Loucy (cell line): Measurements from ENCODE around the gene SLC23A3.

Source experiments
- H2AFZ ChIP-seq: fragments of 200-600 bp; sonication (generic); 2 replicates; pipeline ENCODE4 v1.6.0; 2016; ENCODE audit warnings: antibody characterized with exemption, mild to moderate bottlenecking, low read length, moderate library complexity
- H3F3A ChIP-seq: fragments of 200-600 bp; 2 replicates; pipeline ENCODE4 v1.6.0; 2016; ENCODE audit warnings: antibody characterized with exemption, low read depth, mild to moderate bottlenecking
- H3K27me3 ChIP-seq: fragments of 200-600 bp; sonication (generic); 2 replicates; pipeline ENCODE4 v1.6.1; 2014; ENCODE audit warnings: low read length, mild to moderate bottlenecking; ENCODE audit not compliant: insufficient read depth, poor library complexity, severe bottlenecking
- H3K36me3 ChIP-seq: fragments of 200-600 bp; sonication (generic); 2 replicates; pipeline ENCODE4 v1.6.1; 2016; ENCODE audit warnings: low read length; ENCODE audit not compliant: insufficient read depth
- H3K4me1 ChIP-seq: fragments of 200-600 bp; sonication (generic); 2 replicates; pipeline ENCODE4 v1.5.1; 2014; ENCODE audit warnings: low read length, mild to moderate bottlenecking; ENCODE audit not compliant: insufficient read depth, poor library complexity, severe bottlenecking
- H3K4me2 ChIP-seq: fragments of 200-600 bp; sonication (generic); 2 replicates; pipeline ENCODE4 v1.6.0; 2014; ENCODE audit warnings: antibody characterized with exemption, low read length, low read depth, mild to moderate bottlenecking; ENCODE audit not compliant: poor library complexity, severe bottlenecking
- H3K4me3 ChIP-seq: fragments of 200-600 bp; sonication (generic); 2 replicates; pipeline ENCODE4 v1.5.1; 2014; ENCODE audit warnings: low read length, mild to moderate bottlenecking, mixed read lengths; ENCODE audit not compliant: poor library complexity, severe bottlenecking
- H3K79me2 ChIP-seq: fragments of 200-600 bp; sonication (generic); 2 replicates; pipeline ENCODE4 v1.6.1; 2014; ENCODE audit warnings: low read length; ENCODE audit not compliant: insufficient read depth
- H3K9ac ChIP-seq: fragments of 200-600 bp; sonication (generic); 2 replicates; pipeline ENCODE4 v1.6.0; 2014; ENCODE audit warnings: mild to moderate bottlenecking, low read depth, low read length, moderate library complexity; ENCODE audit not compliant: poor library complexity, severe bottlenecking
- H3K9me2 ChIP-seq: fragments of 200-600 bp; sonication (generic); replicated peaks from 2 replicates; pipeline ENCODE4 v1.6.1; 2016; ENCODE audit warnings: low read depth, low read length, mixed read lengths
- H3K9me3 ChIP-seq: fragments of 200-600 bp; sonication (generic); 2 replicates; pipeline ENCODE4 v1.6.1; 2014; ENCODE audit warnings: mild to moderate bottlenecking, antibody characterized with exemption, low read length, low read depth; ENCODE audit not compliant: insufficient read depth
- H4K20me1 ChIP-seq: fragments of 200-600 bp; sonication (generic); 2 replicates; pipeline ENCODE4 v1.6.0; 2014; ENCODE audit warnings: antibody characterized with exemption, low read length, mild to moderate bottlenecking; ENCODE audit not compliant: insufficient read depth, poor library complexity, severe bottlenecking
- EZH2phosphoT487 ChIP-seq: fragments of 200-600 bp; IDR thresholded peaks from 2 replicates; pipeline ENCODE4 v1.6.1; 2018; ENCODE audit warnings: antibody characterized with exemption, mild to moderate bottlenecking, moderate library complexity, borderline replicate concordance
- TF ChIP-seq, protein P1 (sequence below): fragments of 200-600 bp; sonication (generic); conservative IDR thresholded peaks from 2 replicates; pipeline ENCODE4 v1.5.1; 2014; ENCODE audit warnings: mild to moderate bottlenecking, antibody characterized with exemption, low read length

Gene SLC23A3

DNA sequence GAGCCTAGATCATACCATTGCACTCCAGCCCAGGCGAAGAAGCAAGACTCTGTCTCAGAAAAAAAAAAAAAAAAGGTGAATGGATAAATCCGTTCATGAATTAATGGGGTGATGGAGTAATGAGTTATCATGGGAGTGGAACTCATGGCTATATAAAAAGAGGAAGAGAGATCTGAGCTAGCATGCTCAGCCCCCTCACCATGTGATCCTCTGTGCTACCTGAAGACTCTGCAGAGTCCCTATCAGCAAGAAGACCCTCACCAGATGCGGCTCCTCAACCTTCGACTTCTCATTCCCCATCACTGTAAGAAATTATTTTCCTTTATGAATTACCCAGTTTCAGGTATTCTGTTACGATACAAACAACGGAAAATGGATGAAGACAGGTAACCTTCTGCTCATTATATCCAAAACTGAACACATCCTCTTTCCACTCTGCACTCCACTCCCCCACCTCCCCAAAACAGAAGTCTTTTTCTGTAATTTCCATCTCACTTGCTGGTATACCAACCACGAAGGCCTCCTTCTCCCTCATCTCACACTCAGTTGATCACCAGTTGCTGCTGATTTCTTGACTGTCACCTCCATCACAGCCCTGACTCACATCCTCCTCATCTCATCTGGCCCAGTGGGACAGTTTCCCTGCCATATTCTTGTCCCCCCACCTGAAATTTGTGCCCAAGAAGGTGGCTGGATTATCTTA is 17.1 kb upstream of the SLC23A3 start:
- Histone ChIP-seq H3K9me3 (no peaks in the 10 kb centered on the region), H3K9me2 (no peaks in the 10 kb centered on the region), H3K9ac (no peak overlapping the region), H3K79me2 (peaks cover 2% of the 10 kb centered on the region; the same call in 1 of the 2 replicates), H3K36me3 (peaks cover 22% of the 10 kb centered on the region; the same call in 1 of the 2 replicates), H3K4me1 (peaks cover 7% of the 10 kb centered on the region), H3K27me3 (no peaks in the 10 kb centered on the region), H3F3A (no peaks in the 10 kb centered on the region), H2AFZ (no peak overlapping the region), H3K4me3 (no peak overlapping the region), H4K20me1 (no peaks in the 10 kb centered on the region), H3K4me2 (no peak overlapping the region)
- no peak for TF ChIP-seq EZH2phosphoT487
- TF ChIP-seq, protein P1, sequence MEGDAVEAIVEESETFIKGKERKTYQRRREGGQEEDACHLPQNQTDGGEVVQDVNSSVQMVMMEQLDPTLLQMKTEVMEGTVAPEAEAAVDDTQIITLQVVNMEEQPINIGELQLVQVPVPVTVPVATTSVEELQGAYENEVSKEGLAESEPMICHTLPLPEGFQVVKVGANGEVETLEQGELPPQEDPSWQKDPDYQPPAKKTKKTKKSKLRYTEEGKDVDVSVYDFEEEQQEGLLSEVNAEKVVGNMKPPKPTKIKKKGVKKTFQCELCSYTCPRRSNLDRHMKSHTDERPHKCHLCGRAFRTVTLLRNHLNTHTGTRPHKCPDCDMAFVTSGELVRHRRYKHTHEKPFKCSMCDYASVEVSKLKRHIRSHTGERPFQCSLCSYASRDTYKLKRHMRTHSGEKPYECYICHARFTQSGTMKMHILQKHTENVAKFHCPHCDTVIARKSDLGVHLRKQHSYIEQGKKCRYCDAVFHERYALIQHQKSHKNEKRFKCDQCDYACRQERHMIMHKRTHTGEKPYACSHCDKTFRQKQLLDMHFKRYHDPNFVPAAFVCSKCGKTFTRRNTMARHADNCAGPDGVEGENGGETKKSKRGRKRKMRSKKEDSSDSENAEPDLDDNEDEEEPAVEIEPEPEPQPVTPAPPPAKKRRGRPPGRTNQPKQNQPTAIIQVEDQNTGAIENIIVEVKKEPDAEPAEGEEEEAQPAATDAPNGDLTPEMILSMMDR = no peak

DNA sequence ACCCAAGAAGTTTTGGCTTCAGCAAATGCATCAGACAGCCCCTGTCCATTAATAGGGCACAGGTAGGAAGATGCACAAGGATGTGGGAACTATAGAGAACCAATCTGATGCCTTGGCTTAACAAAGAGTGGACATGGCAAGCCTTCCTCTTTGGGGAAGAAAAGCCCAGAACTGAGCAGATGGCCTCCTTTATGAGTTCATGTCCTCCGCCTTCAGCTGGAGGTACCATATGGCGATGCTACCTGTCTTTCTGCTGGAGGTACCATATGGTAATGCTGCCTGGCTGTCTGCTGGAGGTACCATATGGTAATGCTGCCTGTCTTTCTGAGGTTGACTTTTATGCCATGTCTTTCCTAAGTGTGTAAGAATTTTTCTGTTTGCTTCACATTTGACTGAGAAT is 14.3 kb upstream of the SLC23A3 start:
- H3K27me3 ChIP-seq = no peaks in the 10 kb centered on the region
- no peaks in the 10 kb centered on the region for H3K9me2 ChIP-seq
- H3F3A ChIP-seq = no peaks in the 10 kb centered on the region
- H3K9me3 ChIP-seq = no peaks in the 10 kb centered on the region
- no peak overlapping the region for H2AFZ ChIP-seq
- peaks cover 29% of the 10 kb centered on the region for H3K79me2 ChIP-seq
- H3K9ac ChIP-seq = no peak overlapping the region
- no peak overlapping the region for H3K4me3 ChIP-seq
- H3K36me3 ChIP-seq = peaks cover 41% of the 10 kb centered on the region; the same call in 1 of the 2 replicates
- peaks cover 11% of the 10 kb centered on the region for H4K20me1 ChIP-seq
- peaks cover 23% of the 10 kb centered on the region for H3K4me1 ChIP-seq
- TF ChIP-seq EZH2phosphoT487 = no peak
- TF ChIP-seq, protein P1 = no peak
- H3K4me2 ChIP-seq = no peak overlapping the region

DNA sequence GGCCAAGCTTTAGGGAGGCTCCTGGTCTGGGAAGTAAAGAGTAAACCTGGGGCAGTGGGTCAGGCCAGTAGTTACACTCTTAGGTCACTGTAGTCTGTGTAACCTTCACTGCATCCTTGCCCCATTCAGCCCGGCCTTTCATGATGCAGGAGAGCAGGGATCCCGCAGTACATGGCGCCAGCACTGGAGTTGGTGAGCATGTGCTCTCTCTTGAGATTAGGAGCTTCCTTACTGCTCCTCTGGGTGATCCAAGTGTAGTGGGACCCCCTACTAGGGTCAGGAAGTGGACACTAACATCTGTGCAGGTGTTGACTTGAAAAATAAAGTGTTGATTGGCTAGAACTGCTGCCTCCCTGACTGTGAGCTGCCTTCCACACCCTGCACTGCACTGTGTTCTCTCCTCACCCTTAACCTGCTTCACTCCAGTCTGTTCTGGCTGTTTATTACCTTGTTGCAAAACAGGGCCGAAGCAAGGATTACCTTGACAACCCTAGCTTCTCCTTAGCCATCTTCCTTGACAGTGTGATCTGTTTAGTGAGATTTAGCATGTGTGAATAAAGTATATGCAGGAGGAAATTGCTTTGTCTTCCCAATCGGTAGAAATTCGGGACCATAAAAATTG is 13.4 kb upstream of the SLC23A3 start:
- H3K4me2 ChIP-seq = peak overlapping the region; percentile 21
- H3K9ac ChIP-seq = no peak overlapping the region
- TF ChIP-seq, protein P1 = no peak
- no peak for TF ChIP-seq EZH2phosphoT487
- H3K36me3 ChIP-seq = peaks cover 41% of the 10 kb centered on the region; the same call in 1 of the 2 replicates
- peaks cover 29% of the 10 kb centered on the region for H3K4me1 ChIP-seq
- peaks cover 20% of the 10 kb centered on the region for H4K20me1 ChIP-seq
- H3K79me2 ChIP-seq = peaks cover 37% of the 10 kb centered on the region
- H3K9me2 ChIP-seq = no peaks in the 10 kb centered on the region
- no peak overlapping the region for H2AFZ ChIP-seq
- no peaks in the 10 kb centered on the region for H3K9me3 ChIP-seq
- H3K27me3 ChIP-seq = no peaks in the 10 kb centered on the region
- no peak overlapping the region for H3K4me3 ChIP-seq
- no peaks in the 10 kb centered on the region for H3F3A ChIP-seq
